Measurements from ENCODE around the gene RIPK3. TPM values are rescaled to one million over a fixed set of nuclear protein-coding genes. Genes with fewer than 3 reads are reported as not detected.

The RIPK3 gene
- polyA plus RNA-seq, 1 of the 3 experiments (the other 2 are of a cell fraction), result not detected

GRCh38 chr14:24293525-24293924, 46.3 kb downstream of the RIPK3 start:
- no peak overlapping the region for H3K27ac ChIP-seq (ENCODE audit: low read depth in 2 of 2, low read length in 1 of 2)
- no peak overlapping the region for H2AFZ ChIP-seq (ENCODE audit: low read depth)
- peaks cover 18% of the 10 kb centered on the region for H3F3A ChIP-seq (replicated peaks; ENCODE audit: insufficient read depth)
- H3K4me3 ChIP-seq (ENCODE audit: low read depth in 2 of 2, low read length in 1 of 2), result no peak overlapping the region
- no peak for DNase-seq
- no peaks in the 10 kb centered on the region for H4K20me1 ChIP-seq (ENCODE audit: insufficient read depth)
- ChIA-PET CTCF (interaction anchor here (0.6 to 6.2 kb wide), 5 partner anchors 12 to 50 kb away, joined by 3 to 43 read pairs (median 18); partner anchors contain the start of genes CIDEB, RABGGTA and TINF2), POLR2A (no interaction called here)
- H3K27me3 ChIP-seq (ENCODE audit: insufficient read depth), result no peaks in the 10 kb centered on the region
- peaks cover 14 to 45% of the 10 kb centered on the region in 2 experiments for H3K36me3 ChIP-seq (replicated peaks in 1 of 2; ENCODE audit: control insufficient read depth in 1 of 2, insufficient read depth in 2 of 2, low read length in 1 of 2)
- WGBS (ENCODE audit: low lambda C conversion rate), result 91% methylated on average over 2 of the region's 2 CpGs
- no peaks in the 10 kb centered on the region; the same call in 1 of the 2 replicates for H3K79me2 ChIP-seq (ENCODE audit: insufficient read depth)
- peaks cover 0 to 6% of the 10 kb centered on the region in 2 experiments; a peak in 3 of 4 replicates for H3K4me1 ChIP-seq (ENCODE audit: control insufficient read depth in 1 of 2, insufficient read depth in 2 of 2, low read depth in 1 of 2, low read length in 1 of 2)
- H3K4me2 ChIP-seq, result no peak overlapping the region
- no peak overlapping the region for H3K9ac ChIP-seq
- TF ChIP-seq FOXJ3 (CRISPR knock-in tag; IDR thresholded peaks at IDR 0.05) (no peak), JUND (IDR thresholded peaks at IDR 0.05) (no peak), NFIC (IDR thresholded peaks at IDR 0.05; ENCODE audit: borderline replicate concordance) (no peak), SIN3A (IDR thresholded peaks at IDR 0.05; ENCODE audit: borderline replicate concordance, low read depth, low read length) (no peak), GABPA (IDR thresholded peaks at IDR 0.05; ENCODE audit: low read depth) (no peak), RXRA (IDR thresholded peaks at IDR 0.05; ENCODE audit: borderline replicate concordance, low read depth) (no peak), TCF12 (IDR thresholded peaks at IDR 0.05) (no peak), ELF1 (IDR thresholded peaks at IDR 0.05) (no peak), FOXM1 (IDR thresholded peaks at IDR 0.05; ENCODE audit: low read depth) (no peak), REST (IDR thresholded peaks at IDR 0.05; ENCODE audit: low read depth, low read length) (no peak), TEAD4 (IDR thresholded peaks at IDR 0.05; ENCODE audit: borderline replicate concordance, insufficient read depth) (no peak), EP300 (IDR thresholded peaks at IDR 0.05; ENCODE audit: borderline replicate concordance in 1 of 2, low read depth in 1 of 2, low read length in 1 of 2) (no peak), EZH2phosphoT487 (IDR thresholded peaks at IDR 0.05; ENCODE audit: borderline replicate concordance, low read depth) (no peak), NRF1 (IDR thresholded peaks at IDR 0.05; ENCODE audit: low read depth, low read length) (no peak), GATA2 (CRISPR knock-in tag; IDR thresholded peaks at IDR 0.05) (no peak), RCOR1 (IDR thresholded peaks at IDR 0.05; ENCODE audit: low read length) (no peak), YY1 (IDR thresholded peaks at IDR 0.05; ENCODE audit: low read depth) (no peak)
- TF ChIP-seq, protein P1, sequence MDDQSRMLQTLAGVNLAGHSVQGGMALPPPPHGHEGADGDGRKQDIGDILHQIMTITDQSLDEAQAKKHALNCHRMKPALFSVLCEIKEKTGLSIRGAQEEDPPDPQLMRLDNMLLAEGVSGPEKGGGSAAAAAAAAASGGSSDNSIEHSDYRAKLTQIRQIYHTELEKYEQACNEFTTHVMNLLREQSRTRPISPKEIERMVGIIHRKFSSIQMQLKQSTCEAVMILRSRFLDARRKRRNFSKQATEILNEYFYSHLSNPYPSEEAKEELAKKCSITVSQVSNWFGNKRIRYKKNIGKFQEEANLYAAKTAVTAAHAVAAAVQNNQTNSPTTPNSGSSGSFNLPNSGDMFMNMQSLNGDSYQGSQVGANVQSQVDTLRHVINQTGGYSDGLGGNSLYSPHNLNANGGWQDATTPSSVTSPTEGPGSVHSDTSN (IDR thresholded peaks at IDR 0.05), result no peak
- TF ChIP-seq, protein P2, sequence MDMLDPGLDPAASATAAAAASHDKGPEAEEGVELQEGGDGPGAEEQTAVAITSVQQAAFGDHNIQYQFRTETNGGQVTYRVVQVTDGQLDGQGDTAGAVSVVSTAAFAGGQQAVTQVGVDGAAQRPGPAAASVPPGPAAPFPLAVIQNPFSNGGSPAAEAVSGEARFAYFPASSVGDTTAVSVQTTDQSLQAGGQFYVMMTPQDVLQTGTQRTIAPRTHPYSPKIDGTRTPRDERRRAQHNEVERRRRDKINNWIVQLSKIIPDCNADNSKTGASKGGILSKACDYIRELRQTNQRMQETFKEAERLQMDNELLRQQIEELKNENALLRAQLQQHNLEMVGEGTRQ (IDR thresholded peaks at IDR 0.05; ENCODE audit: borderline replicate concordance, low read depth, low read length), result no peak
- TF ChIP-seq, protein P3, sequence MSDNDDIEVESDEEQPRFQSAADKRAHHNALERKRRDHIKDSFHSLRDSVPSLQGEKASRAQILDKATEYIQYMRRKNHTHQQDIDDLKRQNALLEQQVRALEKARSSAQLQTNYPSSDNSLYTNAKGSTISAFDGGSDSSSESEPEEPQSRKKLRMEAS (IDR thresholded peaks at IDR 0.05; ENCODE audit: low read depth), result no peak
- no peaks in the 10 kb centered on the region for H3K9me3 ChIP-seq
- no peaks in the 10 kb centered on the region for H3K9me2 ChIP-seq

All from SK-N-SH (cell line).